GM12873 (cell line): ENCODE measurements around the gene ADRA2A.

Experiments
- TF ChIP-seq, protein P1 (sequence below): IDR thresholded peaks from 2 replicates; pipeline ENCODE4 v1.5.1; 2012; ENCODE audit warnings: low read depth, mild to moderate bottlenecking, moderate library complexity, low read length, control low read depth; ENCODE audit not compliant: insufficient read depth; ENCODE audit errors: missing control alignments

ADRA2A gene

DNA sequence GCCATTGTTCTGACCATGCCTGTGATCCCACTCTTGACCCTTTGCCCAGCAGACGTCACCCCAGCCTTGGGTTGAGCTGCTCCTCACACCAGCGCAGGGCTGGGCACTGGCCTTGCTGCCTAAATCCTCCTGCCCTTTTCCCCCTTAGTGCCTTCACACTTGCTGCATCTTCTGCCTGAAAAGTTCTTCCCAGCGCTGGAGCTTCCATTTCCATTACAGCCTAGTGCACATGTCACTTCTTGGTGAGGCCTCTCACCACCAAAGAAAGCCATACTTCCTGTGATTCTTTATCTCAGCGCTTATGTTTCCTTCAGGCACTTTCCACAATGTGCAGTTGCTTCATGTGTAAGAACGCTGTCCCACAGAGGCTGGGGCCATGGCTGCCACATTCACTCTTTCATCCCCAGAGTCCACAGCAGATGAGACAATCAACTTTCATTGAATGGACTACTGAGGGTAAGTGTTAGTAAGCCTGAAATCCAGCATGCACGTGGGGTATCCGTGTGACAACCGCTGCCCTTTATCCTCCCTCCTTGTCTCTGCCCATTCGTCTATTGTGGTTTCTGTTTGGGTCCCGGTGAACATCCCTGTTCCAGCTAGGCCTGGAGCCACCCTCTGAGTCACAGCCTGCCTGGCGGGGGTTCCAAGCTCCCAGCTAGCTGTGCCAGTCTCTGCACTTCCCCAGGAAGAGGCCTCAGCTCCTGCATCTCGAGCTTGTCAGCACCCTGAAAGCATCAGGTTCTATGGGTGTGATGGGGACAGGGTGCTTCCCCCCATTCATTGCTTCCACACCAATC is 37.3 kb downstream of the ADRA2A start:
- TF ChIP-seq, protein P1, sequence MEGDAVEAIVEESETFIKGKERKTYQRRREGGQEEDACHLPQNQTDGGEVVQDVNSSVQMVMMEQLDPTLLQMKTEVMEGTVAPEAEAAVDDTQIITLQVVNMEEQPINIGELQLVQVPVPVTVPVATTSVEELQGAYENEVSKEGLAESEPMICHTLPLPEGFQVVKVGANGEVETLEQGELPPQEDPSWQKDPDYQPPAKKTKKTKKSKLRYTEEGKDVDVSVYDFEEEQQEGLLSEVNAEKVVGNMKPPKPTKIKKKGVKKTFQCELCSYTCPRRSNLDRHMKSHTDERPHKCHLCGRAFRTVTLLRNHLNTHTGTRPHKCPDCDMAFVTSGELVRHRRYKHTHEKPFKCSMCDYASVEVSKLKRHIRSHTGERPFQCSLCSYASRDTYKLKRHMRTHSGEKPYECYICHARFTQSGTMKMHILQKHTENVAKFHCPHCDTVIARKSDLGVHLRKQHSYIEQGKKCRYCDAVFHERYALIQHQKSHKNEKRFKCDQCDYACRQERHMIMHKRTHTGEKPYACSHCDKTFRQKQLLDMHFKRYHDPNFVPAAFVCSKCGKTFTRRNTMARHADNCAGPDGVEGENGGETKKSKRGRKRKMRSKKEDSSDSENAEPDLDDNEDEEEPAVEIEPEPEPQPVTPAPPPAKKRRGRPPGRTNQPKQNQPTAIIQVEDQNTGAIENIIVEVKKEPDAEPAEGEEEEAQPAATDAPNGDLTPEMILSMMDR = no peak

DNA sequence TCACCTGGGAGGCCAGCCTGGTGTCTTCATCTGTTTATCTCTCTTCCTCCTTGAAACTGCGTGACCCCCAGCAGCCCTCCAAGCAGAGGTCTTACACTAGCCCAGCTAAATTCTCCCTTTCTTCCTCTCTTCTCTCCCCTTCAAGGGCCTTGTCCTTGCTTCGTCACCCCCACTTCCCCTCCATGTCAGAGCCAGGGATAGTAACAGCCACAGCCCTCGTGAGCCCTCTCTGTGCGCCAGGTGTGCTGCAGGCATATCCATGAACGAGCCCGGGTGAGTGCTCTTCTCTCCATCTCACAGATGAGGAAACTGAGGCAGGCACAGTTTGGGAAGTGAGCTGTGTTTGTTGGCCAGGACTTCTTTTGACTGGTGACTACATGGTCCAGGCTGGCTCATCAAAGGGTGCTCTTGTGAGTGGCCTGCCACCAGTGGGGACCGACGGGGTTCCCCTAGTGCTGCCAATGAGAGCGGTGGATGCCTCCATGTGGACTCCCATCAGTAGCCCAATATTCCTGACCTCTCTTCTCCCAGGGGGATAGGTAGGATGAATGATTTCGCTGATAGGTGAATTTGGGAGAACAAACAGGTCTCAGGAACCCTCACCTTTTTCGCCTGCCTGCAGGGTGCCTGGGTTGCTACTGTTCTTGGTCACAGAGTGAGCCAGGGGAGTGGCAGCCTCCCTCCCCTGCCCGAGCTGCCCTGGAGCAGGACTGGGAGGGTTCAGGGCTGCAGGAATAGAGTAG is 38.1 kb downstream of the ADRA2A start:
- TF ChIP-seq, protein P1 = no peak

DNA sequence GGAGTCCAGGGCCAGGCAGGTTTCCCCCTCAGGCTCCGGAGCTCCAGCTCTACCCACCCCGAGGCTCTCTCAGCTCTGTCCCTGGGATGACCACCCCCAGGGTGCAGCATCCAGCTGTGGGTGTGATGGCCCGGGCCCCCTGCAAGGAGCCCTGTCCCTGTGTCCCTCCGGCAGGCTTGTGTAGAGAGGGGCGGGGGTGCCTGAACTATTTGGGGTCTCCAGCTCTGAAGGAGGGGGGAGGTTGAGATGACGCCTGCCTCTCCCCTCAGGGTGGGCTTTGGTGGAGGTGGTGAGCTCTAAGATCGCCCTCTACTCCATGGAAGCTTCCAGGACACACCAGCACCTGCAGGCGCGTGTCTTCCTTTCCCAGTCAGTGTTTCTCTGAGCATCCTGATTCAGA is 39.4 kb downstream of the ADRA2A start:
- TF ChIP-seq, protein P1 = no peak

DNA sequence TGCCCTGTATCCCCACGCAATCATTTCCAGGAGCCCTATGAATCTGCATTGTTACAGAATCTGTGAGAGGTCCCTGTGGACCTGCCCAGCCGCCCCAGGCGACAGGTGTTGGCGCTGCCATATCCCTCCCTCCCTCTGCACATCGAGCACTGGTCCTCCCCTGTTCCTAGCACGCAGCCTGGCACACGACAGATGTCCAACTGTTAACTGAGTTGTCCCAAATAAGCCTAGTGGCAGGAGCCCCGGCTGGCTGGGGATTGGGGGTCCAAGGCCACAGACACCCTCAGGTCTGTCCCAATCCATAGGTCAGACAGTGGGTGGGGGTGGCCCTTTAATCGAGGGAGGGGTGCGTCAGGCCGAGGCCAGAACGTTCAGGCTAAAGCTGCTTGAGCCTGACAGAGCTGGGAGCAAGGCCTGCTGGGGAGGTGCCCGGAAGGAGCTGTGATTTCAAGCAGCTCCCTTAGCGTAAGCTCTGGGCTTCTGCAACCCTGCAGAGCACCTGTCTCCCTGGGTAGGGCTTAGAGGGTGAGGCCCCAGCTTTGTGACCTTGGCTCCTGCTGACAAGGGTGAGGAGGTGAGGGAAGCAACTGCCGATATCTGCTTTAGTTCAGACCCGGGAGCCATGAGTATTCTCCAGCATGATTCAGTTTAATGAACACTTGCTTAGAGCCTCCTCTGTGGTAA is 40.1 kb downstream of the ADRA2A start:
- TF ChIP-seq, protein P1 = no peak

DNA sequence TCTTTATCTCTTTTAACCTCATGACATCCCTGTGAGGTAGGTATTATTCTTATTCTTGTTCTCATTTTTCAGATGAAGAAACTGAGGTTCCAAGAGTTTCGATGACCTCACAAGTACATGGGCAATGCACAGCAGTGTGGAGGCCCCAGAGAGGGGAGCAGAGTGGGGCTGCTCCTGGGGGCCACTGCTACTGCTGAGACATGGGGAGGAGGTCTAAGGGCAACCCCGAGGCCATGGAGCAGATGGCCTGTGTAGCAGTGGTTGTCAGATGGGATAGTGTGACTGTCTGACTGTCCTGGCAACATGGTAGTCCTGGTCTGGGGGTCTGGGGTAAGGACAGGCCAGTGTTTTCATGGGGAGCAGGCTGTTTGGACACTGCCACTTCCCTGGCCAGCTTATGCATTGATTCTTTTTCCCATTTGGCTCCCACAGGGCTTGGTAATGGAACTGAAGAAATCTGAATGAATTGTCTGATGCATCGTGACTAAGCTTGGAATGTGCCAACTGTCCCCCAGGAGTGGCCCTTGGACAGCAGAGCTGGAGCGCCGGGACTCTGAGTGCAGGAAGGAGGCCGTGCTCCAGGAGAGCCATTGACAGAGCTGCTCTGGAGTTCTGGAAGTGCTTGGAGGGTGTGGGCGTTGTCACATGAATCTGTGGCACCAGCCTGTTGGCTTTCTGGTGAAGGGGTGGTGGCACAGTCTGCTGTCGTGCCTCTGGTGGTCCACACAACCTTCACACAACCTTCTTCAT is 40.9 kb downstream of the ADRA2A start:
- TF ChIP-seq, protein P1 = no peak

DNA sequence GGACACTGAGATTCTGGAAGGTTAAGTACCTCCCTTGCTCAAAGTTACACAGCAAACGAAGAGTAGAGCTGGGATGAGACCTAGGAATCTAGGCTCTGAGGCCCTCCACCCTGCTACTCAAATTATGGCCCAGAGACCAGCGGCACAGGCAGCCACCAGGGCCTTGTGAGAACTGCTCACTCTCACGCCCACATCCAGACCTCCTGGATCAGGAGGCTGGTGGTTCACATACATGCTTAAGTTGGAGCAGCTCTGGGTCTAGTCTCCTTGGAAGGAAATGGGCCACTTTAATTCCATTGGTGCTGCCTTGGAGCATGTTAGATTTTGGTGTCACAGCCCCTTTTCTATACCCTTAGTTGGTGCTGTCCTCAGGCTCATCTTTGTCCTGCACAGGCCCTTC is 41.9 kb downstream of the ADRA2A start:
- TF ChIP-seq, protein P1 = no peak
